Endothelial cell of umbilical vein (primary cell): ENCODE measurements around the gene SPOCD1. TPM values are rescaled to one million over a fixed set of nuclear protein-coding genes. Genes with fewer than 3 reads are reported as not detected.

Source experiments
- microRNA-seq: library from miRNA; unstranded; fragments of <30 nt; microRNA quantifications from one replicate; pipeline ENCODE4 v1.2.0, GENCODE V29; 2021; ENCODE audit warnings: borderline number of aligned reads, borderline replicate concordance
- polyA plus RNA-seq, 4 experiments: library from polyadenylated mRNA; depleted of rRNA in 3 of 4; stranded (reverse) in 3 of 4; unstranded in 1 of 4; fragments of >200 nt; gene quantifications; 2 replicates each; pipeline versions ENCODE4 v1.2.1 to v1.2.3, GENCODE V29; 2011 to 2012; ENCODE audit warnings: missing spikeins in 1 of 4
- small RNA-seq: library from RNA; depleted of rRNA; stranded (forward); fragments of <200 nt; gene quantifications from one replicate; pipeline ENCODE3, GENCODE V24; 2012; ENCODE audit warnings: low replicate concordance, low read depth; ENCODE audit not compliant: insufficient read depth, insufficient read length
- total RNA-seq: library from RNA; stranded (reverse); gene quantifications from 2 replicates; pipeline ENCODE4 v1.2.3, GENCODE V29; 2021

SPOCD1 gene
- total and polyA plus RNA-seq, 2 donors (not counting 3 experiments of a cell fraction or from before 2014, with no cell fraction given): 0.27 to 33.0 TPM

Small RNA genes within 50 kb of the gene (microRNA-seq; reads per million reads assigned to microRNA genes)
- gene MIR4254: not detected

Small RNA genes within 50 kb of the gene (small RNA-seq; reads per million reads assigned to genes)
- gene MIR4254: not detected

Other genes starting within 250 kb of the SPOCD1 start
- 298 and 312 TPM in 2 replicates for gene TINAGL1, start 239.5 kb downstream of the SPOCD1 start, total RNA-seq
- 477 and 555 TPM in 2 replicates for gene TINAGL1, start 239.5 kb downstream of the SPOCD1 start, polyA plus RNA-seq
- 0.93 and 1.4 TPM in 2 replicates for gene HCRTR1, start 198.3 kb downstream of the SPOCD1 start, total RNA-seq
- gene HCRTR1, start 198.3 kb downstream of the SPOCD1 start, polyA plus RNA-seq: 1.3 and 1.5 TPM in 2 replicates
- 66.5 and 73.3 TPM in 2 replicates for gene PEF1, start 171.1 kb downstream of the SPOCD1 start, total RNA-seq
- 149 and 161 TPM in 2 replicates for gene PEF1, start 171.1 kb downstream of the SPOCD1 start, polyA plus RNA-seq
- 1.2 and 2.7 TPM in 2 replicates for gene COL16A1, start 112.0 kb downstream of the SPOCD1 start, total RNA-seq
- gene COL16A1, start 112.0 kb downstream of the SPOCD1 start, polyA plus RNA-seq: 0.68 and 0.75 TPM in 2 replicates
- 1.5 and 3.1 TPM in 2 replicates for gene ADGRB2, start 51.7 kb downstream of the SPOCD1 start, total RNA-seq
- gene ADGRB2, start 51.7 kb downstream of the SPOCD1 start, polyA plus RNA-seq: 1.3 and 2.2 TPM in 2 replicates
- 172 and 184 TPM in 2 replicates for gene PTP4A2, start 122.3 kb upstream of the SPOCD1 start, total RNA-seq
- 44.4 and 74.1 TPM in 2 replicates for gene PTP4A2, start 122.3 kb upstream of the SPOCD1 start, polyA plus RNA-seq
- 185 and 194 TPM in 2 replicates for gene KHDRBS1, start 197.8 kb upstream of the SPOCD1 start, total RNA-seq
- 26.3 and 43.4 TPM in 2 replicates for gene KHDRBS1, start 197.8 kb upstream of the SPOCD1 start, polyA plus RNA-seq